ENCODE measurements around the gene PYGM.

DNA sequence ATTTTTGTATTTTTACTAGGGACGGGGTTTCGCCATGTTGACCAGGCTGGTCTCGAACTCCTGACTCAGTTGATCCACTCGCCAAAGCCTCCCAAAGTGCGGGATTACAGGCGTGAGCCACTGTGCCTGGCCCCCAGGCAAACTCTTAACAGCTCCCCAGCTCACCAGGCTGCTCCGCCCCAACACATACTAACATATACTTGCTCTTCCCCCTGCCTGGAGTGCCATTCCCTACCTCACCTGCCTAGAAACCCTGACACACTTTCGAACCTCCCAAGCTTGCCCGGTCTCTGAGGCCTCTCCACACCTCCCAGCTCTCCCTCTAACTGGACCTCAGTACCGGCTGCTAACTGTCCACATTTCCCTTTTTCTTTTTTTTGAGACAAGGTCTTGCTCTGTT is 34.8 kb upstream of the PYGM start:
- TF ChIP-seq BRCA1 (IDR thresholded peaks at IDR 0.05; ENCODE audit: low read depth, low read length) (no peak), TAF7 (optimal IDR thresholded peaks at IDR 0.05; ENCODE audit: borderline replicate concordance, low read depth, low read length) (no peak), JUN (IDR thresholded peaks at IDR 0.05; ENCODE audit: low read depth, low read length) (no peak), SUZ12 (IDR thresholded peaks at IDR 0.05; ENCODE audit: low read length) (no peak), CEBPB (IDR thresholded peaks at IDR 0.05; ENCODE audit: low read depth, low read length) (no peak)
- TF ChIP-seq, protein P1, sequence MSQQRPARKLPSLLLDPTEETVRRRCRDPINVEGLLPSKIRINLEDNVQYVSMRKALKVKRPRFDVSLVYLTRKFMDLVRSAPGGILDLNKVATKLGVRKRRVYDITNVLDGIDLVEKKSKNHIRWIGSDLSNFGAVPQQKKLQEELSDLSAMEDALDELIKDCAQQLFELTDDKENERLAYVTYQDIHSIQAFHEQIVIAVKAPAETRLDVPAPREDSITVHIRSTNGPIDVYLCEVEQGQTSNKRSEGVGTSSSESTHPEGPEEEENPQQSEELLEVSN (IDR thresholded peaks at IDR 0.05), result no peak
- TF ChIP-seq, protein P2, sequence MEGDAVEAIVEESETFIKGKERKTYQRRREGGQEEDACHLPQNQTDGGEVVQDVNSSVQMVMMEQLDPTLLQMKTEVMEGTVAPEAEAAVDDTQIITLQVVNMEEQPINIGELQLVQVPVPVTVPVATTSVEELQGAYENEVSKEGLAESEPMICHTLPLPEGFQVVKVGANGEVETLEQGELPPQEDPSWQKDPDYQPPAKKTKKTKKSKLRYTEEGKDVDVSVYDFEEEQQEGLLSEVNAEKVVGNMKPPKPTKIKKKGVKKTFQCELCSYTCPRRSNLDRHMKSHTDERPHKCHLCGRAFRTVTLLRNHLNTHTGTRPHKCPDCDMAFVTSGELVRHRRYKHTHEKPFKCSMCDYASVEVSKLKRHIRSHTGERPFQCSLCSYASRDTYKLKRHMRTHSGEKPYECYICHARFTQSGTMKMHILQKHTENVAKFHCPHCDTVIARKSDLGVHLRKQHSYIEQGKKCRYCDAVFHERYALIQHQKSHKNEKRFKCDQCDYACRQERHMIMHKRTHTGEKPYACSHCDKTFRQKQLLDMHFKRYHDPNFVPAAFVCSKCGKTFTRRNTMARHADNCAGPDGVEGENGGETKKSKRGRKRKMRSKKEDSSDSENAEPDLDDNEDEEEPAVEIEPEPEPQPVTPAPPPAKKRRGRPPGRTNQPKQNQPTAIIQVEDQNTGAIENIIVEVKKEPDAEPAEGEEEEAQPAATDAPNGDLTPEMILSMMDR (IDR thresholded peaks at IDR 0.05; ENCODE audit: control extremely low read depth in 1 of 3, insufficient read depth in 1 of 3, low read depth in 1 of 3, low read length in 3 of 3), result no peak
